HEK293 (cell line): ENCODE results near the gene ILKAP.

ENCODE experiments used
- CTCF ChIA-PET: fragments of 350-600 bp; formaldehyde crosslinking; extraction: SDS; loops from one replicate; lab custom pipeline; 2021; ENCODE audit warnings: antibody characterized with exemption; lab: Yijun Ruan, JAX
- POLR2A ChIA-PET: fragments of 300-600 bp; formaldehyde crosslinking; extraction: SDS; loops from one replicate; lab custom pipeline; 2020; ENCODE audit warnings: antibody characterized with exemption, inconsistent platforms; lab: Yijun Ruan, JAX
- H3K27ac ChIP-seq: fragments of 200-500 bp; sonication (Bioruptor generic); 2 replicates; pipeline ENCODE4 v1.5.1; 2014; ENCODE audit warnings: low read depth, low read length, control low read depth, inconsistent platforms; ENCODE audit errors: extremely low read depth
- H3K36me3 ChIP-seq, 2 experiments: fragments of 200-500 bp in 1 of 2; sonication (Bioruptor generic) in 1 of 2; 1 replicate in 1 of 2; 2 replicates in 1 of 2; pipeline ENCODE4 v1.5.1; 2014 to 2017; ENCODE audit warnings: inconsistent platforms in 2 of 2, low read length in 2 of 2; ENCODE audit not compliant: control insufficient read depth in 2 of 2, insufficient read depth in 1 of 2
- H3K4me1 ChIP-seq: fragments of 200-500 bp; sonication (Bioruptor generic); 2 replicates; pipeline ENCODE4 v1.5.1; 2014; ENCODE audit warnings: mild to moderate bottlenecking, low read length, inconsistent platforms; ENCODE audit not compliant: control insufficient read depth, insufficient read depth
- H3K4me3 ChIP-seq: 2 replicates; pipeline ENCODE4 v1.5.1; 2011; ENCODE audit warnings: low read depth, mild to moderate bottlenecking, control low read depth, low read length, moderate library complexity
- H3K9me3 ChIP-seq: fragments of 200-500 bp; sonication (Bioruptor generic); 2 replicates; pipeline ENCODE4 v1.5.1; 2014; ENCODE audit warnings: low read depth, low read length, inconsistent platforms; ENCODE audit not compliant: control insufficient read depth, insufficient read depth
- FEZF1 ChIP-seq: fragments of 450-650 bp; formaldehyde crosslinking; IDR thresholded peaks from 2 replicates; pipeline ENCODE4 v1.5.1; 2016; ENCODE audit warnings: missing biosample characterization, missing genetic modification characterization
- KLF17 ChIP-seq: fragments of 450-650 bp; formaldehyde crosslinking; IDR thresholded peaks from 2 replicates; pipeline ENCODE4 v1.5.1; 2016; ENCODE audit warnings: missing biosample characterization, missing genetic modification characterization
- OSR2 ChIP-seq: fragments of 450-650 bp; formaldehyde crosslinking; IDR thresholded peaks from 2 replicates; pipeline ENCODE4 v1.5.1; 2016; ENCODE audit warnings: missing biosample characterization, missing genetic modification characterization
- PRDM10 ChIP-seq: fragments of 450-650 bp; formaldehyde crosslinking; IDR thresholded peaks from 2 replicates; pipeline ENCODE4 v1.5.1; 2016; ENCODE audit warnings: missing biosample characterization, missing genetic modification characterization
- PRDM2 ChIP-seq: fragments of 450-650 bp; formaldehyde crosslinking; IDR thresholded peaks from 2 replicates; pipeline ENCODE4 v1.5.1; 2016; ENCODE audit warnings: missing biosample characterization, missing genetic modification characterization, borderline replicate concordance
- SCRT2 ChIP-seq: fragments of 450-650 bp; formaldehyde crosslinking; IDR thresholded peaks from 2 replicates; pipeline ENCODE4 v1.5.1; 2016; ENCODE audit warnings: missing biosample characterization, missing genetic modification characterization
- SETDB1 ChIP-seq: IDR thresholded peaks from one replicate; pipeline ENCODE4 v1.6.1; 2017; ENCODE audit warnings: mild to moderate bottlenecking, low read length, moderate library complexity, mixed read lengths; ENCODE audit not compliant: insufficient read length
- TRIM28 ChIP-seq: IDR thresholded peaks from 2 replicates; pipeline ENCODE4 v1.6.1; 2011; ENCODE audit warnings: low read length, control low read depth, borderline replicate concordance
- ZBTB7A ChIP-seq: fragments of 450-650 bp; formaldehyde crosslinking; IDR thresholded peaks from 2 replicates; pipeline ENCODE4 v1.5.1; 2016; ENCODE audit warnings: low read depth, missing biosample characterization, missing genetic modification characterization
- ZEB2 ChIP-seq: fragments of 450-650 bp; formaldehyde crosslinking; IDR thresholded peaks from 2 replicates; pipeline ENCODE4 v1.5.1; 2016; ENCODE audit warnings: missing biosample characterization, missing genetic modification characterization
- ZNF10 ChIP-seq: fragments of 450-650 bp; formaldehyde crosslinking; IDR thresholded peaks from 2 replicates; pipeline ENCODE4 v1.5.1; 2017; ENCODE audit warnings: missing biosample characterization, missing genetic modification characterization
- ZNF132 ChIP-seq: fragments of 450-650 bp; formaldehyde crosslinking; IDR thresholded peaks from 2 replicates; pipeline ENCODE4 v1.5.1; 2017; ENCODE audit warnings: missing biosample characterization, missing genetic modification characterization, borderline replicate concordance
- ZNF148 ChIP-seq: fragments of 450-650 bp; formaldehyde crosslinking; IDR thresholded peaks from 2 replicates; pipeline ENCODE4 v1.5.0; 2017; ENCODE audit warnings: missing biosample characterization, missing genetic modification characterization, borderline replicate concordance
- ZNF274 ChIP-seq, 2 experiments: fragments of 200-500 bp in 1 of 2; fragments of 450-650 bp in 1 of 2; sonication (Bioruptor generic) in 1 of 2; formaldehyde crosslinking in 1 of 2; IDR thresholded peaks; 2 replicates each; pipeline versions ENCODE4 v1.5.1 to v1.6.1; 2014 to 2016; ENCODE audit warnings: borderline replicate concordance in 1 of 2, inconsistent platforms in 1 of 2, low read length in 1 of 2, missing biosample characterization in 1 of 2, missing genetic modification characterization in 1 of 2
- ZNF324 ChIP-seq: fragments of 450-650 bp; formaldehyde crosslinking; IDR thresholded peaks from 2 replicates; pipeline ENCODE4 v1.5.1; 2016; ENCODE audit warnings: missing biosample characterization, missing genetic modification characterization
- ZNF488 ChIP-seq: fragments of 450-650 bp; formaldehyde crosslinking; IDR thresholded peaks from 2 replicates; pipeline ENCODE4 v1.5.1; 2016; ENCODE audit warnings: missing biosample characterization, missing genetic modification characterization
- ZNF629 ChIP-seq: fragments of 450-650 bp; formaldehyde crosslinking; IDR thresholded peaks from 2 replicates; pipeline ENCODE4 v1.5.1; 2017; ENCODE audit warnings: missing biosample characterization, missing genetic modification characterization

Gene ILKAP

GRCh38 chr2:238176613-238177012, 26.9 kb downstream of the ILKAP start (continued):
- no peak for TF ChIP-seq PRDM2 (tag by site-specific recombination)

DNA sequence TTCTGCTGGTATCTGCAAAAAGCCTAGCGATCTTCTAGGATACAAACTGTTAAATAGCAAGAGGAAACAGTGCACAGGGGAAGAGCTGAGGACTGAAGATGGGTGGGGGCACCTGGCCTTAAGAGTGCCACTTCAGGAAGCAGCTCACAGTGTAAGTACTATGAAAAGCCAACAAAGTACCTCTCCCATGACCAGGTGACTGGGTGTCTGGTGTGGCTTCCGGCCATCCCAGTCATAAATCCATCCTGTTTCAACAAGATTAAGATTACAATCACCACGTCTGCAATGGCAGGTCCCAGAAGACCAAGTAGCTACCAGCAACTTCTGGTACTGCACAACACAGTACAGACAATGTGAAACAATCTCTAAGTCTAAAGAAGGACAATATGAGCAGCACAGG, 28.8 kb downstream of the ILKAP start:
- no peak overlapping the region for H3K27ac ChIP-seq
- TF ChIP-seq ZNF132 (tag by site-specific recombination) = no peak
- no peak for TF ChIP-seq ZEB2 (tag by site-specific recombination)
- TF ChIP-seq ZBTB7A = no peak
- TF ChIP-seq OSR2 = peak; percentile 72

GRCh38 chr2:238174291-238174690, 29.2 kb downstream of the ILKAP start:
- ChIA-PET CTCF (interaction anchor here (0.6 to 0.7 kb wide), 2 partner anchors 88 to 90 kb away, joined by 3 to 5 read pairs; no protein-coding TSS in a partner anchor), POLR2A (interaction anchor here (0.8 kb wide), 1 partner anchor 65 kb away, joined by 3 read pairs; the partner anchor contains the start of gene HES6)
- no peak overlapping the region for H3K27ac ChIP-seq
- no peak overlapping the region for H3K4me3 ChIP-seq
- 0 out of 2 replicates have a peak, but pooled peaks cover 8% of the 10 kb centered on the region for H3K4me1 ChIP-seq
- peaks cover 26 to 94% of the 10 kb centered on the region in 2 experiments for H3K36me3 ChIP-seq
- no peaks in the 10 kb centered on the region for H3K9me3 ChIP-seq
- TF ChIP-seq ZNF10 (tag by site-specific recombination) (no peak), SETDB1 (no peak), FEZF1 (no peak), ZNF324 (tag by site-specific recombination) (no peak), SCRT2 (tag by site-specific recombination) (no peak), KLF17 (tag by site-specific recombination) (no peak), TRIM28 (no peak), ZNF148 (tag by site-specific recombination) (no peak), PRDM10 (tag by site-specific recombination) (no peak), ZNF629 (no peak), ZNF488 (tag by site-specific recombination) (no peak), ZNF274 (IDR thresholded peaks at IDR 0.05; ENCODE audit: low read length) (no peak), ZNF274 (tag by site-specific recombination; IDR thresholded peaks at IDR 0.05; ENCODE audit: borderline replicate concordance) (no peak)

More for the DNA sequence above, 28.8 kb downstream of the ILKAP start:
- Histone ChIP-seq H3K4me3 (no peak overlapping the region), H3K4me1 (0 out of 2 replicates have a peak, but pooled peaks cover 4% of the 10 kb centered on the region), H3K36me3 (peaks cover 27 to 94% of the 10 kb centered on the region in 2 experiments), H3K9me3 (no peaks in the 10 kb centered on the region)
- ChIA-PET POLR2A (interaction anchor here (0.8 kb wide), 1 partner anchor 65 kb away, joined by 3 read pairs; the partner anchor contains the start of gene HES6), CTCF (interaction anchor here (0.6 to 0.7 kb wide), 2 partner anchors 89 to 90 kb away, joined by 3 to 5 read pairs; no protein-coding TSS in a partner anchor)
